Mesendoderm (in vitro differentiated cells): ENCODE results near the gene GSE1.

Experiments
- DNase-seq: peaks from one replicate; pipeline ENCODE4 v3.0.0; 2013
- H2AK5ac ChIP-seq: 2 replicates; pipeline ENCODE4 v1.6.1; 2013; ENCODE audit warnings: low read length, inconsistent platforms
- H2BK120ac ChIP-seq: 2 replicates; pipeline ENCODE4 v1.6.1; 2013; ENCODE audit warnings: low read depth, mild to moderate bottlenecking, low read length, moderate library complexity, mixed read lengths
- H2BK15ac ChIP-seq: replicated peaks from 2 replicates; pipeline ENCODE4 v1.6.1; 2013; ENCODE audit warnings: low read depth, mild to moderate bottlenecking, moderate library complexity
- H2BK5ac ChIP-seq: 2 replicates; pipeline ENCODE4 v1.6.1; 2013; ENCODE audit warnings: low read length, inconsistent platforms
- H3K18ac ChIP-seq: 2 replicates; pipeline ENCODE4 v1.6.1; 2013; ENCODE audit warnings: mild to moderate bottlenecking, low read length, mixed read lengths
- H3K23ac ChIP-seq: one replicate; pipeline ENCODE4 v1.6.1; 2013; ENCODE audit warnings: low read length
- H3K27ac ChIP-seq: 2 replicates; pipeline ENCODE4 v1.5.1; 2013; ENCODE audit warnings: low read depth, mild to moderate bottlenecking, inconsistent platforms, low read length, moderate library complexity
- H3K27me3 ChIP-seq: 2 replicates; pipeline ENCODE4 v1.6.1; 2013; ENCODE audit warnings: low read length, control low read depth, mild to moderate bottlenecking, inconsistent platforms; ENCODE audit not compliant: insufficient read depth, poor library complexity
- H3K36me3 ChIP-seq: 2 replicates; pipeline ENCODE4 v1.6.1; 2013; ENCODE audit warnings: low read length, inconsistent platforms; ENCODE audit not compliant: control insufficient read depth, insufficient read depth
- H3K4ac ChIP-seq: one replicate; pipeline ENCODE4 v1.6.1; 2013; ENCODE audit warnings: low read depth, mild to moderate bottlenecking, low read length, moderate library complexity
- H3K4me1 ChIP-seq: 2 replicates; pipeline ENCODE4 v1.6.1; 2013; ENCODE audit warnings: low read depth, low read length, inconsistent platforms; ENCODE audit not compliant: control insufficient read depth
- H3K4me2 ChIP-seq: 2 replicates; pipeline ENCODE4 v1.6.1; 2013; ENCODE audit warnings: low read length
- H3K4me3 ChIP-seq: 2 replicates; pipeline ENCODE4 v1.5.1; 2013; ENCODE audit warnings: mild to moderate bottlenecking, low read length
- H3K56ac ChIP-seq: one replicate; pipeline ENCODE4 v1.6.1; 2013; ENCODE audit warnings: low read length
- H3K79me1 ChIP-seq: 2 replicates; pipeline ENCODE4 v1.6.1; 2013; ENCODE audit warnings: low read length, inconsistent platforms
- H3K79me2 ChIP-seq: 2 replicates; pipeline ENCODE4 v1.6.1; 2013; ENCODE audit warnings: mild to moderate bottlenecking, low read length; ENCODE audit not compliant: control insufficient read depth, insufficient read depth
- H3K9ac ChIP-seq: 2 replicates; pipeline ENCODE4 v1.6.1; 2013; ENCODE audit warnings: low read length, inconsistent platforms
- H4K5ac ChIP-seq: one replicate; pipeline ENCODE4 v1.6.1; 2013; ENCODE audit warnings: low read length
- H4K8ac ChIP-seq: one replicate; pipeline ENCODE4 v1.6.1; 2013; ENCODE audit warnings: low read depth, mild to moderate bottlenecking, control low read depth, low read length, moderate library complexity
- WGBS: extraction: QIAGEN DNeasy Blood & Tissue Kit; methylation state at CpG from one replicate; pipeline ENCODE4 v1.1.7; 2013; ENCODE audit warnings: low lambda C conversion rate, missing lambda C conversion rate; ENCODE audit not compliant: insufficient coverage; ENCODE audit errors: extremely low coverage; 5-methylcytosine and 5-hydroxymethylcytosine counted together

GSE1 gene

GRCh38 chr16:85708338-85708737 lies 95.2 kb downstream of the GSE1 start:
- H3K4me1 ChIP-seq, result no peaks in the 10 kb centered on the region
- no peaks in the 10 kb centered on the region for H3K79me1 ChIP-seq
- no peak overlapping the region for H3K18ac ChIP-seq
- no peak overlapping the region for H2BK15ac ChIP-seq
- H4K8ac ChIP-seq, result no peak overlapping the region
- H3K36me3 ChIP-seq, result no peaks in the 10 kb centered on the region
- H3K56ac ChIP-seq, result no peak overlapping the region
- no peak overlapping the region for H3K4me3 ChIP-seq
- WGBS, result no CpG with 5 or more reads among the region's 6 CpGs
- H3K9ac ChIP-seq, result no peak overlapping the region
- no peaks in the 10 kb centered on the region for H3K27me3 ChIP-seq
- no peak overlapping the region for H2BK120ac ChIP-seq
- H3K79me2 ChIP-seq, result no peaks in the 10 kb centered on the region
- no peak overlapping the region for H2AK5ac ChIP-seq
- no peak overlapping the region for H3K27ac ChIP-seq
- H3K23ac ChIP-seq, result no peak overlapping the region
- no peak overlapping the region for H2BK5ac ChIP-seq
- H4K5ac ChIP-seq, result no peak overlapping the region
- H3K4ac ChIP-seq, result no peak overlapping the region
- no peak overlapping the region for H3K4me2 ChIP-seq
- no peak for DNase-seq

DNA sequence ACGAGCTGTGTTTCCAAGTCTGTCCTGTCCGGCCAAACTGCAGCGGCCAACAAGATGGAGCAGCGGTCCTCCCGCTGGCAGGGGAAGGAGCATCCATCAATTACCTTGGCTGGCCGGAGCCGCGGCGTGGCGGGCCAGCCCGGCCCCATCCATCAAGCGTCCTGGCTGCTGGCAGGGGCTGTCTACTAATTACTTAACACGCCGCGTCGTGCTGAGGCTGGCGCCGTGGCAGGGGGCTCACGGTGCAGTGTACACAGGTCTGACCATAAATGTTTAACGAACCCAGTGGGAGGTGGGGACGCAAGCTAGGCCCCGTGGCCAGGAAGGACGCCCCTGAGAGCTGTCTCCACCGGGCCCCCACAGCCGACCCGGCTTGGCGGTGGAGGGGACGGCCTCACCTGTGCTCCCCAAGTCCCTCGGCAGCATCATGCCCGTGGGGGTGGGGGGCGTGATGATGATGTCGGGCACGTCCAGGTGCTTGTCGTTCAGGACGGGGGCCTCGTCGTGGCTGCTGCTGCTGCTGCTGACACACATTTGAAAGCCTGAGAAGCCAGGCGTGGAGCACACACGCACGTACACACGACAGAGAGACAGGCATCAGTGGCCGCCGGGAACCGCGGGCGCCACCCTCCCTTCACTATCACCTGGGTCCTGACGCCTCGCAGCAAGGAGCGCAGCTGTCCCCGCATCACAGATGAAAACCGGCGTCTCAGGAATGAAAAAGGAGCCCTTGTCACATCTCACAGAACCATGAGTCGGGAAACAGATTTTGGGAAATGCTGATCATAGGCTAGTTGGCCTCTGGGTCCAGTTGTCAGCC lies 96.9 kb downstream of the GSE1 start:
- DNase-seq, result no peak
- WGBS, result no CpG with 5 or more reads among the region's 53 CpGs

GRCh38 chr16:85710732-85711131 lies 97.6 kb downstream of the GSE1 start:
- Histone ChIP-seq H3K56ac (no peak overlapping the region), H2BK15ac (no peak overlapping the region), H3K18ac (no peak overlapping the region), H2BK5ac (no peak overlapping the region), H2AK5ac (no peak overlapping the region), H3K79me1 (no peaks in the 10 kb centered on the region), H2BK120ac (no peak overlapping the region), H3K23ac (no peak overlapping the region), H3K36me3 (no peaks in the 10 kb centered on the region), H3K79me2 (no peaks in the 10 kb centered on the region), H3K4me3 (no peak overlapping the region), H3K27me3 (peaks cover 1% of the 10 kb centered on the region), H3K4ac (no peak overlapping the region), H3K27ac (no peak overlapping the region), H3K4me1 (no peaks in the 10 kb centered on the region), H3K4me2 (no peak overlapping the region), H4K5ac (no peak overlapping the region), H4K8ac (no peak overlapping the region), H3K9ac (no peak overlapping the region)
- no peak for DNase-seq
- no CpG with 5 or more reads among the region's 9 CpGs for WGBS

More for the DNA sequence above, 96.9 kb downstream of the GSE1 start:
- no peak overlapping the region for H3K23ac ChIP-seq
- no peak overlapping the region for H2AK5ac ChIP-seq
- H4K8ac ChIP-seq, result no peak overlapping the region
- no peak overlapping the region for H3K9ac ChIP-seq
- H2BK15ac ChIP-seq, result no peak overlapping the region
- no peak overlapping the region for H3K18ac ChIP-seq
- no peaks in the 10 kb centered on the region for H3K79me1 ChIP-seq
- no peak overlapping the region for H2BK5ac ChIP-seq
- H3K36me3 ChIP-seq, result no peaks in the 10 kb centered on the region
- no peaks in the 10 kb centered on the region for H3K4me1 ChIP-seq
- no peak overlapping the region for H4K5ac ChIP-seq
- no peak overlapping the region for H3K56ac ChIP-seq
- no peak overlapping the region for H3K4me3 ChIP-seq
- H3K27me3 ChIP-seq, result no peaks in the 10 kb centered on the region
- no peak overlapping the region for H3K4ac ChIP-seq
- no peak overlapping the region for H3K4me2 ChIP-seq
- H3K79me2 ChIP-seq, result no peaks in the 10 kb centered on the region
- H2BK120ac ChIP-seq, result no peak overlapping the region
- no peak overlapping the region for H3K27ac ChIP-seq

- no CpG with 5 or more reads among the region's 6 CpGs for WGBS
- Histone ChIP-seq H3K4me1 (no peaks in the 10 kb centered on the region), H3K36me3 (no peaks in the 10 kb centered on the region), H2BK120ac (no peak overlapping the region), H3K27me3 (peaks cover 2% of the 10 kb centered on the region), H4K5ac (no peak overlapping the region), H3K4ac (no peak overlapping the region), H2AK5ac (no peak overlapping the region), H3K23ac (no peak overlapping the region), H2BK5ac (no peak overlapping the region), H3K4me2 (no peak overlapping the region), H3K56ac (no peak overlapping the region), H3K18ac (no peak overlapping the region), H2BK15ac (no peak overlapping the region), H3K4me3 (no peak overlapping the region), H3K9ac (no peak overlapping the region), H3K79me1 (no peaks in the 10 kb centered on the region), H3K79me2 (no peaks in the 10 kb centered on the region), H4K8ac (no peak overlapping the region), H3K27ac (no peak overlapping the region)
- DNase-seq, result no peak
These were observed 99.0 kb downstream of the GSE1 start for GRCh38 chr16:85711982-85712587.

DNA sequence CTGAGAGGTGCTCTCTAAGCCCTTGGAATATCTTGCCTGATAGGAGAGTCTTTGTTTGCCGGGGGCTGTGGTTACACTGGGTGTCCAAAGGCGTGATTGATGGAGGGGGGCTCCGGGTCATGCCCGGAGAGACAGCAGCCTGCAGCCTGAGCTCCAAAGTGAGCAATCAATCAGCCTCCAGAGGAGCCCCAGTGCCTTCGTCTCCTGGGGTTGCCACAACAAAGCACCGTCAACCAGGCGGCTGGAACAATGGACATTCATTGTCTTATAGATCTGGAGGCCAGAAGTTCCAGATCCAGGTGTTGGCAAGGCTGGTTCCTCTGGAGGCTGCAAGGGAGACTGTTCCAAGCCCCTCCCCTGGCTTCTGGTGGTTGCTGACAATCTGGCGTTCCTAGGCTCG lies 99.7 kb downstream of the GSE1 start:
- no peak overlapping the region for H3K27ac ChIP-seq
- no peak overlapping the region for H2AK5ac ChIP-seq
- H3K4me1 ChIP-seq, result no peaks in the 10 kb centered on the region

More for the DNA sequence above, 99.7 kb downstream of the GSE1 start:
- no peaks in the 10 kb centered on the region for H3K79me1 ChIP-seq
- H3K79me2 ChIP-seq, result no peaks in the 10 kb centered on the region
- H3K36me3 ChIP-seq, result no peaks in the 10 kb centered on the region
- H3K56ac ChIP-seq, result no peak overlapping the region
- H4K5ac ChIP-seq, result no peak overlapping the region
- no peak overlapping the region for H2BK15ac ChIP-seq
- H3K18ac ChIP-seq, result no peak overlapping the region
- DNase-seq, result peak; percentile 23
- H3K4me2 ChIP-seq, result no peak overlapping the region
- no peak overlapping the region for H2BK120ac ChIP-seq
- no peak overlapping the region for H4K8ac ChIP-seq
- H3K23ac ChIP-seq, result no peak overlapping the region
- no peak overlapping the region for H3K4ac ChIP-seq
- no peak overlapping the region for H3K4me3 ChIP-seq
- no peak overlapping the region for H2BK5ac ChIP-seq
- H3K27me3 ChIP-seq, result peaks cover 2% of the 10 kb centered on the region
- no peak overlapping the region for H3K9ac ChIP-seq
- no CpG with 5 or more reads among the region's 9 CpGs for WGBS
